ENCODE results near the gene KRT80.

The KRT80 gene

GRCh38 chr12:52231305-52232202 lies 39.7 kb upstream of the KRT80 start:
- TF ChIP-seq CTCF (conservative IDR thresholded peaks at IDR 0.05): no peak
- peak overlapping the region; percentile 36; the same call in 1 of the 2 replicates for H3K27ac ChIP-seq

- no peak for TF ChIP-seq CTCF (conservative IDR thresholded peaks at IDR 0.05)
- H3K27ac ChIP-seq: peak overlapping the region; percentile 36; the same call in 1 of the 2 replicates
Observed at GRCh38 chr12:52230364-52231281, 38.8 kb upstream of the KRT80 start.

DNA sequence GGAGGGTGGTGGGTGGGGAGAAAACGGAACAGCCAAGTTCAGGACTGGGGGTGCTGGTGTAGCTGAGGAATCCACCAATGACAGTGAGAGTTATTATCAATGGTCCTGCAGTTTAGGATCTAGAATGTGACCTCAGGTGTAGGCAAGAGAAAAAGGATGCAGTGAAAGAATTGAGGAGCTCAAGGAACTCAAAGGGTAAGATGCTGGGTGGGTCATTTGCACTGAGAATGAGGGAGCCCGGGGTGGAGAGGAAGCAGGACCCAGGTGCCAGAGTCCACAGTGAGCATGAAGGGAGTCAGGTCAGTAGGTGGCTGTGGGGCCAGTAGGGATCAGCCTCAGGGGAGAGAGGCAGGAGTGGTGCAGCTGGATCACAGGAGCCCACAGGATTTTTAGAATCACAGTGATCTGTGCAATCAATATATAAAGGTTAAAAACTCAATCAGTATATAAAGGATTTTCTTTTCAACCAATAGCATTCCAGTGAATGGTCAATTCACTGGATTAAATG lies 38.1 kb upstream of the KRT80 start:
- peak overlapping the region; percentile 58; the same call in 1 of the 2 replicates for H3K27ac ChIP-seq
- no peak for TF ChIP-seq CTCF (conservative IDR thresholded peaks at IDR 0.05)

DNA sequence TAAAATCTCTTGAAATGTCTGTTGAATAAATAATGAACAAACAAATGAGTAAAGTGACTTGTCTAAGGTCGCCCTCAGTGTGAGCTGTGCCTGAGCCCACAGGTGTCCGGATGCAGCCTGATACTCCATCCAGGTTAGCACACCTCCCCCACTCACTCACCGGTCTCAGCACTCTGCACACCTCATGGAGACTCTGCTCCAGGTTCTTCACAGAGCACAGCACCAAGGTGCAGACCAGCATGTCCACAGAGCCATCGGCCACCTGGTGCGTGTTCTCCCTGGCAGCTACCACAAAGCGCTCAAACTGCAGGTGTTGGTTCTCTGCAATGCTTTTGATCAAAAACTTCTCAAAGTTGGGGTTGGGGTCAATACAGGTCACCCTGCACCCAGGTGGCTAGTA lies 37.1 kb upstream of the KRT80 start:
- H3K27ac ChIP-seq: peak overlapping the region; percentile 58
- TF ChIP-seq CTCF (conservative IDR thresholded peaks at IDR 0.05): no peak

- no peak for TF ChIP-seq CTCF (conservative IDR thresholded peaks at IDR 0.05)
- H3K27ac ChIP-seq: peak overlapping the region; percentile 58
Observed at GRCh38 chr12:52228366-52228765, 36.6 kb upstream of the KRT80 start.

DNA sequence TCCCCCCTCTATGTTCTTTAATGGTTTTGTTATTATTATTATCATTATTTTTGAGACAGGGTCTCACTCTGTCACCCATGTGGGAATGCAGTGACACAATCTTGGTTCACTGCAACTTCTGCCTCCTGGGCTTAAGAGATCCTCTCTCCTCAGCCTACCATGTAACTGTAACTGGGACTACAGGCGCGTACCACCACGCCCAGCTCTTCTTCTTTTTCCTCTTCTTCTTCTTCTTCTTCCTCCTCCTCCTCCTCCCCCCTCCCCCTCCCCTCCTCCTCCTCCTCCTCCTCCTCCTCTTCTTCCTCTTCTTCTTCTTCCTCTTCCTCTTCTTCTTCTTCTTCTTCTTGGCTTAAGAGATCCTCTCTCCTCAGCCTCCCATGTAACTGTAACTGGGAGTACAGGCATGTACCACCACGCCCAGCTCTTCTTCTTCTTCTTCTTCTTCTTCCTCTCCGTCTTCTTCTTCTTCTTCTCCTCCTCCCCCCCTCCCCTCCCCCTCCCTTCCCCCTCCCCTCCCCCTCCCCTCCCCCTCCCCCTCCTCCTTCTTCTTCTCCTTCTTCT lies 35.9 kb upstream of the KRT80 start:
- no peak overlapping the region; the same call in 1 of the 2 replicates for H3K27ac ChIP-seq
- TF ChIP-seq CTCF (conservative IDR thresholded peaks at IDR 0.05): no peak

Data from VCaP (cell line).